Neutrophil (primary cell): ENCODE measurements around the gene ASB18.

Source experiments
- H3K27ac ChIP-seq: fragments of 200-600 bp; sonication (generic); 2 replicates; pipeline ENCODE4 v1.5.1; 2016; ENCODE audit warnings: mild to moderate bottlenecking, moderate library complexity
- H3K27me3 ChIP-seq: fragments of 200-600 bp; sonication (generic); 2 replicates; pipeline ENCODE4 v1.6.0; 2016; ENCODE audit warnings: mild to moderate bottlenecking
- H3K36me3 ChIP-seq: fragments of 200-600 bp; sonication (generic); 2 replicates; pipeline ENCODE4 v1.5.1; 2017
- H3K4me1 ChIP-seq, 2 experiments: fragments of 200-600 bp in 1 of 2; sonication (generic) in 1 of 2; 1 replicate in 1 of 2; 2 replicates in 1 of 2; pipeline versions ENCODE4 v1.5.1 to v1.6.1; 2013 to 2016; ENCODE audit warnings: low read depth in 1 of 2, low read length in 1 of 2, mild to moderate bottlenecking in 1 of 2, moderate library complexity in 1 of 2; ENCODE audit not compliant: control insufficient read depth in 1 of 2, insufficient read depth in 1 of 2
- H3K4me3 ChIP-seq, 2 experiments: fragments of 200-600 bp in 1 of 2; sonication (generic) in 1 of 2; 1 replicate in 1 of 2; 2 replicates in 1 of 2; pipeline ENCODE4 v1.5.1; 2013 to 2016; ENCODE audit warnings: low read depth in 1 of 2, low read length in 1 of 2, mild to moderate bottlenecking in 1 of 2, moderate library complexity in 1 of 2
- H3K9me3 ChIP-seq: fragments of 200-600 bp; sonication (generic); 2 replicates; pipeline ENCODE4 v1.5.1; 2016
- TF ChIP-seq, protein P1 (sequence below): fragments of 200-600 bp; sonication (generic); IDR thresholded peaks from 2 replicates; pipeline ENCODE4 v1.5.1; 2016; ENCODE audit warnings: antibody characterized with exemption

ASB18 gene

DNA sequence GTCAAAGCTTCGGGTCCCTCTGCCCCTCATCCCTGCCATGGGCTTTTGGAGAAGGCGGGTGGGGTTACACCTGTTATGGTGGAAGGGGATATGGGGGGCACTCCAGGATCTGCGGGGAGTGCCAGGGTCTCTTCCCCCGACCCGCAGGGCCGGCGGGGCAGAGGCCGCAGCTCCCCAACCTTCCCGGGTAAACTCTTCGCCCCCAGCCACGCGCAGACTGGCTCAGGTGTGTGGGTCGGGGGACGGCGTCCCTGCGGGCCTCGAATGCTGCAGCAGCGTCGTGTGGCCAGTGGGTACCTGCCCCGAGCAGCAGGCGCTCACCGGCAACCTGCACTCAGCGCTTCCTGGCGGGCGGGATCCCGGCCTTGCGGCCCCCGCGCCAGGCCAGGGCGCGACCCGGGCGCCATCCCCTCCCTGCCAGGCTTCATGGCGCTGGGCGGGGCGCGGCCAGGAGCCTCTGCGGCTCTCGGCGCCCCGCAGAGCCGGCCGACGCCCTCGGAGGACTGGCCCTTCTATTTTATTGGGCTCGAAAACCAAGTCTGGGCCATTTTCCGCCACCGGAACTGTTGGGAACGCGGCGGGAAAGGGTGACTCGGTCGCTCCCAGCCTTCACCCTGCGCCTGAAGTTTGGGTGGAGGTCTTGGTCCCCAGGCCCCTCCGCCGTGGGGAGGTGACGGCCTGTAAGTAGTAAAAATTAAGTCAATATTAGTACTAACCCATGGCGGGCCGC lies 100.6 kb downstream of the ASB18 start:
- Histone ChIP-seq H3K4me3 (no peak overlapping the region), H3K27me3 (peaks cover 100% of the 10 kb centered on the region), H3K36me3 (no peaks in the 10 kb centered on the region), H3K9me3 (no peaks in the 10 kb centered on the region), H3K4me1 (peaks cover 0 to 6% of the 10 kb centered on the region in 2 experiments), H3K27ac (no peak overlapping the region)
- TF ChIP-seq, protein P1, sequence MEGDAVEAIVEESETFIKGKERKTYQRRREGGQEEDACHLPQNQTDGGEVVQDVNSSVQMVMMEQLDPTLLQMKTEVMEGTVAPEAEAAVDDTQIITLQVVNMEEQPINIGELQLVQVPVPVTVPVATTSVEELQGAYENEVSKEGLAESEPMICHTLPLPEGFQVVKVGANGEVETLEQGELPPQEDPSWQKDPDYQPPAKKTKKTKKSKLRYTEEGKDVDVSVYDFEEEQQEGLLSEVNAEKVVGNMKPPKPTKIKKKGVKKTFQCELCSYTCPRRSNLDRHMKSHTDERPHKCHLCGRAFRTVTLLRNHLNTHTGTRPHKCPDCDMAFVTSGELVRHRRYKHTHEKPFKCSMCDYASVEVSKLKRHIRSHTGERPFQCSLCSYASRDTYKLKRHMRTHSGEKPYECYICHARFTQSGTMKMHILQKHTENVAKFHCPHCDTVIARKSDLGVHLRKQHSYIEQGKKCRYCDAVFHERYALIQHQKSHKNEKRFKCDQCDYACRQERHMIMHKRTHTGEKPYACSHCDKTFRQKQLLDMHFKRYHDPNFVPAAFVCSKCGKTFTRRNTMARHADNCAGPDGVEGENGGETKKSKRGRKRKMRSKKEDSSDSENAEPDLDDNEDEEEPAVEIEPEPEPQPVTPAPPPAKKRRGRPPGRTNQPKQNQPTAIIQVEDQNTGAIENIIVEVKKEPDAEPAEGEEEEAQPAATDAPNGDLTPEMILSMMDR: no peak

DNA sequence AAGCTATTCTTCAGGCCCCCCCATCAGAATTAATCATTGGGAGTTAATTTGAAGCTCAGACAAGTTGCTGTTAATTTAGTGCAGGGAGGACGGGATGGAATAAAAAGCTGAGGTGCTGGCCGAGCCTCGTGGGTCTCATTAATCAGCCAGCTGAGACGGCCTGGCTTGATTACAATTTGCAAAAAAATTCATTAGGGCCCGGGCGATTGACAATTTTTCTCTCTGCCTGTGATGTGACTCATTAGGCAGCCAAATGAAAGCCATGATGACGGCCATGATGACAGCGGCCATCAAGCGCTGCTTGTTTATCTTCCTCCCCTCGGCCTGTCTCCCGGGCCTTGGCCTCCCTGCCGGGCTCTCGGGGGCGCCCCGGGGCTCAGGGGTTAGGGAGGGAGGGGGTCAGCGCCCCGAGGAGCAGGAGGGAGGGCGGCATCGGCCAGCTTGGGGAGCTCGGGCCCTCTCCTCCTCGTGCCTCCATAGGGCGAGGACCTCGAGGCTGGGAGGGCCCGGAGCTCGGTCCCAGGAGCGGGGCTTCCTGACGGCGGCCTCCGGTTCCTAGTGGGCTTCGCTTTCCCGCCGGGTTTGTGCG lies 101.2 kb downstream of the ASB18 start:
- peaks cover 0 to under 1% of the 10 kb centered on the region in 2 experiments for H3K4me1 ChIP-seq
- H3K9me3 ChIP-seq: no peaks in the 10 kb centered on the region
- no peak overlapping the region for H3K4me3 ChIP-seq
- peaks cover 100% of the 10 kb centered on the region for H3K27me3 ChIP-seq
- TF ChIP-seq, protein P1: no peak
- no peaks in the 10 kb centered on the region for H3K36me3 ChIP-seq
- no peak overlapping the region for H3K27ac ChIP-seq

DNA sequence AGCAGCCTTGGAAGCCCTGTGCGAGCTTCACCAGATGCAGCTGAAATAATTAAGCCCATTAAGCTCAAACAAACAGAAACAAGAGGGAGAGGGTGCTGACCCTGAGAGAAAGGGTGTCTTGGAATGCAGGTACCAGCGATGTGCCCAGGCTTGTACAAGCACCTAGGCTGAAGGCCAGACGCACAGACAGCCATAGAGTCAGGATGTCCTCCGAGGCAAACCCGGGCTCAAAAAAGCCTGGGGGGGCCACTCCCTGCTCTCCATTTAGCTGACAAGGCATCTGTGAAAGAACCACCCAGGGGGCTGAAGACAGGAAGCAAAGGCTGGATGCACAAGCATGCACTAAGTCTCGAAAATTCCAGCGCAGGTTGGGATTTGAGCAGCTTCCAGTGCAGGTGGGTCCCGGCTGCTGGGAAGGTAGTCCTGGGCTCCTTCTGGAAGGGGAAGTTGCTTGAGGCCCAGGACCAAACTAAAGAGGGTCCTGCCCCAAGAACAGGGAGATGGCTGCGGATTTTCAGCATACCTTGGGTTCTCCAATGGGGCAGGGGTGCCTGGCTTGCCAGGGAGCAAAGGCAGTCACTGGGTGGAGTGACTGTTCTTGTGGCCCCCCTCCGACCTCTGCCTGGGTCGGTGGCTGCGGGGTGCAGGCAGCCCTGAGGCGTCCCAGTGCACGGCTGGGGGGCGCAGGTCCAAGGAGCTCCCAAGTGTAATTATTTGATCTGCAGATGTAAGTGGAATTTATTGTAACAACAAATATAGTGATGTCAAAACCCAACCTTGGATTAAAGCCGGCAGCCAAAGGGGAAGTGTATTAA lies 102.0 kb downstream of the ASB18 start:
- TF ChIP-seq, protein P1: no peak
- Histone ChIP-seq H3K27ac (no peak overlapping the region), H3K36me3 (no peaks in the 10 kb centered on the region), H3K27me3 (peaks cover 100% of the 10 kb centered on the region), H3K4me3 (no peak overlapping the region), H3K4me1 (no peaks in the 10 kb centered on the region), H3K9me3 (no peaks in the 10 kb centered on the region)

DNA sequence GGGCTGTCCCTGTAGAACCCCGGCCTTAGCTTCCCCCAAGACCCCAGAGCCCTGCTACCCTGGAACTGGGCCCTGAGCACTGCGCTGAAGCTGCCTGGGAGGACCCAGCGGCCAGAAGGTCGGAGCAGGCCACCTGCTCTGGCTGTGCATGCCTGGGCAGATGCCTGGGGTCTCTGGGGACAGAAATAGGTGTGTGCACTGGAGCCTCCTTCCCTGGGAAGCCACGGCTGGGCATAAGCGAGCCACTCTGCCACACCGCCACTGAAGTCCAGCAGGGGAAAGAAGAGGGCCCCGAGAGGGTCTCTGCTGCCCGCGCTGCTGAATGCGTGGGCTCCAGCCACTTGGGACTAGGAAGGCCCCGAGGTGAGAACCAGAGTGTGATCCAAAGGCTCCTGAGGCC lies 102.7 kb downstream of the ASB18 start:
- Histone ChIP-seq H3K4me3 (no peak overlapping the region), H3K36me3 (no peaks in the 10 kb centered on the region), H3K4me1 (no peaks in the 10 kb centered on the region), H3K27me3 (peaks cover 100% of the 10 kb centered on the region), H3K27ac (no peak overlapping the region), H3K9me3 (no peaks in the 10 kb centered on the region)
- TF ChIP-seq, protein P1: no peak

DNA sequence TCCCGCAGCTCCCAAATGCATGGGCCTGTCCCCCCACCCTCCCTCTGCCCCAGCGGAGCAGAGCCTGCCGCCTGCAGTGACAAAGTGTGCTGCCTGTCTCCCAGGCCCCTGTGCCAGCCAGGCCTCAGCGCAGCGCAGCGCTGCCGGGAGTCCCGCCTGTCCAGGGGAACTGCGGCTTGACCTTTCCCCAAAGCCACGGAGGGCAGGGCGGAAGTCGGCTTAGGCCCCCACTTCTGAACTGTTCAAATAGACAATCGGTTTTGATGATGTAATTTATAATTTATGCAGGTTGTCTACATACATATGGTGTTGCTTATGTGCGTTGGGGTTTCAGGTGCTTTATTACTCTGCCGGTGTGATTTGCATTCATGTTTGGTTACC lies 103.1 kb downstream of the ASB18 start:
- TF ChIP-seq, protein P1: no peak
- Histone ChIP-seq H3K27ac (no peak overlapping the region), H3K4me3 (no peak overlapping the region), H3K36me3 (no peaks in the 10 kb centered on the region), H3K27me3 (peaks cover 100% of the 10 kb centered on the region), H3K4me1 (no peaks in the 10 kb centered on the region), H3K9me3 (no peaks in the 10 kb centered on the region)
